GM23248 (cell line): Measurements from ENCODE around the gene SWAP70. TPM values are rescaled to one million over a fixed set of nuclear protein-coding genes. Genes with fewer than 3 reads are reported as not detected.

Experiments
- DNase-seq: peaks from one replicate; pipeline ENCODE4 v3.0.0-alpha.2; 2015
- H2AFZ ChIP-seq: fragments of 200-600 bp; sonication (generic); 2 replicates; pipeline ENCODE4 v1.6.1; 2016; ENCODE audit warnings: antibody characterized with exemption
- H3F3A ChIP-seq: fragments of 200-600 bp; sonication (generic); 2 replicates; pipeline ENCODE4 v1.6.1; 2016; ENCODE audit warnings: mild to moderate bottlenecking, antibody characterized with exemption, mixed run types; ENCODE audit not compliant: insufficient read depth
- H3K27ac ChIP-seq: fragments of 200-600 bp; sonication (generic); 2 replicates; pipeline ENCODE4 v1.5.1; 2016; ENCODE audit warnings: mild to moderate bottlenecking
- H3K27me3 ChIP-seq: fragments of 200-600 bp; sonication (generic); replicated peaks from 2 replicates; pipeline ENCODE4 v1.6.1; 2016; ENCODE audit warnings: mild to moderate bottlenecking; ENCODE audit not compliant: insufficient read depth
- H3K36me3 ChIP-seq: fragments of 200-600 bp; sonication (generic); 2 replicates; pipeline ENCODE4 v1.6.1; 2016; ENCODE audit warnings: low read depth, mild to moderate bottlenecking
- H3K4me1 ChIP-seq: fragments of 200-600 bp; sonication (generic); 2 replicates; pipeline ENCODE4 v1.6.1; 2016; ENCODE audit warnings: mild to moderate bottlenecking; ENCODE audit not compliant: insufficient read depth
- H3K4me2 ChIP-seq: fragments of 200-600 bp; sonication (generic); one replicate; pipeline ENCODE4 v1.6.1; 2016; ENCODE audit warnings: mild to moderate bottlenecking; ENCODE audit not compliant: unreplicated experiment
- H3K4me3 ChIP-seq: fragments of 200-600 bp; sonication (generic); 2 replicates; pipeline ENCODE4 v1.5.1; 2016; ENCODE audit warnings: mild to moderate bottlenecking
- H3K79me2 ChIP-seq: fragments of 200-600 bp; sonication (generic); 2 replicates; pipeline ENCODE4 v1.6.1; 2016; ENCODE audit warnings: mild to moderate bottlenecking; ENCODE audit not compliant: insufficient read depth
- H3K9ac ChIP-seq: fragments of 200-600 bp; sonication (generic); 2 replicates; pipeline ENCODE4 v1.6.1; 2016; ENCODE audit warnings: mild to moderate bottlenecking
- H3K9me2 ChIP-seq: fragments of 200-600 bp; sonication (generic); 2 replicates; pipeline ENCODE4 v1.6.1; 2016; ENCODE audit warnings: mixed run types, mild to moderate bottlenecking, moderate library complexity; ENCODE audit not compliant: insufficient read depth
- H3K9me3 ChIP-seq: fragments of 200-600 bp; sonication (generic); one replicate; pipeline ENCODE4 v1.6.1; 2017; ENCODE audit warnings: low read depth
- H4K20me1 ChIP-seq: fragments of 200-600 bp; sonication (generic); 2 replicates; pipeline ENCODE4 v1.6.0; 2016; ENCODE audit not compliant: insufficient read depth
- EZH2 ChIP-seq: fragments of 200-600 bp; sonication (generic); IDR thresholded peaks from 2 replicates; pipeline ENCODE4 v1.6.1; 2018; ENCODE audit warnings: antibody characterized with exemption, mild to moderate bottlenecking; ENCODE audit not compliant: insufficient read depth, poor library complexity, severe bottlenecking
- EZH2phosphoT487 ChIP-seq: fragments of 200-600 bp; sonication (generic); IDR thresholded peaks from 2 replicates; pipeline ENCODE4 v1.6.1; 2018; ENCODE audit warnings: antibody characterized with exemption, moderate library complexity, mild to moderate bottlenecking, low read depth; ENCODE audit not compliant: insufficient read depth
- WGBS, 2 experiments: methylation state at CpG; one replicate each; pipeline ENCODE4 v1.1.6; 2015 to 2017; ENCODE audit warnings: low lambda C conversion rate in 2 of 2, low coverage in 1 of 2; ENCODE audit errors: missing lambda C conversion rate in 2 of 2; 5-methylcytosine and 5-hydroxymethylcytosine counted together
- in situ Hi-C: fragments of 300-500 bp; cut with MboI; formaldehyde crosslinking; loops from 2 replicates; pipeline ENCODE4 v1.15.0; 2020
- polyA plus RNA-seq: library from polyadenylated mRNA; unstranded; fragments of >200 nt; fragmentation: Nextera tagmentation; extraction: Ambion mirVana; gene quantifications from 2 replicates; pipeline ENCODE4 v1.2.1, GENCODE V29; 2016
- total RNA-seq: library from RNA; depleted of rRNA; stranded (reverse); fragments of >200 nt; shearing (Covaris generic); gene quantifications from 2 replicates; pipeline ENCODE4 v1.2.3, GENCODE V29; 2014

SWAP70 gene
- total and polyA plus RNA-seq, 2 experiments from 2014 or later, result 46.4 to 73.3 TPM

- in situ Hi-C loops, result no loop called here
- Histone ChIP-seq H2AFZ (no peak overlapping the region), H3K4me1 (no peaks in the 10 kb centered on the region), H3K4me2 (no peak overlapping the region), H3F3A (no peaks in the 10 kb centered on the region), H3K79me2 (no peaks in the 10 kb centered on the region), H3K27me3 (no peaks in the 10 kb centered on the region), H3K4me3 (no peak overlapping the region), H3K9me3 (no peaks in the 10 kb centered on the region), H3K9ac (no peak overlapping the region), H3K36me3 (no peaks in the 10 kb centered on the region), H3K27ac (no peak overlapping the region), H3K9me2 (no peaks in the 10 kb centered on the region), H4K20me1 (no peaks in the 10 kb centered on the region)
- DNase-seq, result no peak
- TF ChIP-seq EZH2phosphoT487, result no peak
- TF ChIP-seq EZH2, result no peak
Observed at GRCh38 chr11:9624448-9624847, 39.4 kb upstream of the SWAP70 start.

- no peak overlapping the region for H3K4me2 ChIP-seq
- no peaks in the 10 kb centered on the region for H3K9me3 ChIP-seq
- no peak overlapping the region for H3K9ac ChIP-seq
- H3K4me3 ChIP-seq, result no peak overlapping the region
- no peaks in the 10 kb centered on the region for H3K9me2 ChIP-seq
- no peaks in the 10 kb centered on the region for H4K20me1 ChIP-seq
- H2AFZ ChIP-seq, result no peak overlapping the region
- no peak for DNase-seq
- no peaks in the 10 kb centered on the region for H3F3A ChIP-seq
- no peaks in the 10 kb centered on the region for H3K27me3 ChIP-seq
- no peaks in the 10 kb centered on the region for H3K79me2 ChIP-seq
- H3K36me3 ChIP-seq, result no peaks in the 10 kb centered on the region
- no peak overlapping the region for H3K27ac ChIP-seq
- WGBS, 2 experiments, result 56 to 74% methylated on average over 6 of the region's 6 CpGs
- no peak for TF ChIP-seq EZH2
- in situ Hi-C loops, result no loop called here
- no peaks in the 10 kb centered on the region for H3K4me1 ChIP-seq
Observed at GRCh38 chr11:9625162-9625561, 38.7 kb upstream of the SWAP70 start.

GRCh38 chr11:9625728-9626127 lies 38.1 kb upstream of the SWAP70 start:
- no peaks in the 10 kb centered on the region for H3K9me3 ChIP-seq
- H3K27me3 ChIP-seq, result no peaks in the 10 kb centered on the region
- H2AFZ ChIP-seq, result no peak overlapping the region
- no peak for DNase-seq
- H3F3A ChIP-seq, result no peaks in the 10 kb centered on the region
- no peaks in the 10 kb centered on the region for H3K4me1 ChIP-seq
- H3K27ac ChIP-seq, result no peak overlapping the region
- in situ Hi-C loops, result no loop called here
- H4K20me1 ChIP-seq, result no peaks in the 10 kb centered on the region
- no peak overlapping the region for H3K4me2 ChIP-seq
- no peaks in the 10 kb centered on the region for H3K9me2 ChIP-seq
- WGBS, 2 experiments, result 57% methylated on average over 3 of the region's 3 CpGs
- no peak overlapping the region for H3K4me3 ChIP-seq
- TF ChIP-seq EZH2, result no peak
- H3K79me2 ChIP-seq, result no peaks in the 10 kb centered on the region
- no peaks in the 10 kb centered on the region for H3K36me3 ChIP-seq
- H3K9ac ChIP-seq, result no peak overlapping the region

- in situ Hi-C loops, result no loop called here
- Histone ChIP-seq H3K79me2 (no peaks in the 10 kb centered on the region), H3F3A (no peaks in the 10 kb centered on the region), H3K27ac (no peak overlapping the region), H3K4me3 (no peak overlapping the region), H3K36me3 (no peaks in the 10 kb centered on the region), H3K9ac (no peak overlapping the region), H3K9me2 (no peaks in the 10 kb centered on the region), H3K27me3 (no peaks in the 10 kb centered on the region), H2AFZ (no peak overlapping the region), H3K4me1 (no peaks in the 10 kb centered on the region), H4K20me1 (no peaks in the 10 kb centered on the region), H3K4me2 (no peak overlapping the region), H3K9me3 (no peaks in the 10 kb centered on the region)
- TF ChIP-seq EZH2 (no peak), EZH2phosphoT487 (no peak)
- 75 to 77% methylated on average over 12 of the region's 12 CpGs for WGBS, 2 experiments
- no peak for DNase-seq
Observed at GRCh38 chr11:9626496-9627394, 37.1 kb upstream of the SWAP70 start.

- Histone ChIP-seq H3K27me3 (no peaks in the 10 kb centered on the region), H3F3A (no peaks in the 10 kb centered on the region), H3K27ac (no peak overlapping the region), H3K4me2 (no peak overlapping the region), H3K79me2 (no peaks in the 10 kb centered on the region), H3K36me3 (no peaks in the 10 kb centered on the region), H2AFZ (no peak overlapping the region), H3K4me3 (no peak overlapping the region), H3K9me3 (no peaks in the 10 kb centered on the region), H3K4me1 (no peaks in the 10 kb centered on the region), H3K9me2 (no peaks in the 10 kb centered on the region), H4K20me1 (no peaks in the 10 kb centered on the region), H3K9ac (no peak overlapping the region)
- in situ Hi-C loops, result no loop called here
- no peak for DNase-seq
- TF ChIP-seq EZH2, result no peak
- no peak for TF ChIP-seq EZH2phosphoT487
- WGBS, 2 experiments, result 88 to 90% methylated on average over 6 of the region's 6 CpGs
Observed at GRCh38 chr11:9629064-9629463, 34.8 kb upstream of the SWAP70 start.
